HEK293 (cell line): Measurements from ENCODE around the gene CCR9.

ENCODE experiments used
- CTCF ChIP-seq: fragments of 450-650 bp; formaldehyde crosslinking; IDR thresholded peaks from 2 replicates; pipeline ENCODE4 v1.5.1; 2016; ENCODE audit warnings: missing biosample characterization, missing genetic modification characterization
- HOXA7 ChIP-seq: sonication (generic); formaldehyde crosslinking; IDR thresholded peaks from 2 replicates; pipeline ENCODE4 v1.8.1; 2022; ENCODE audit warnings: missing genetic modification reagents, borderline replicate concordance
- PATZ1 ChIP-seq: fragments of 450-650 bp; formaldehyde crosslinking; IDR thresholded peaks from 2 replicates; pipeline ENCODE4 v1.5.1; 2016; ENCODE audit warnings: missing biosample characterization, missing genetic modification characterization
- PBX3 ChIP-seq: sonication (generic); formaldehyde crosslinking; IDR thresholded peaks from 2 replicates; pipeline ENCODE4 v1.8.1; 2022; ENCODE audit warnings: mild to moderate bottlenecking, moderate library complexity, missing genetic modification reagents
- REST ChIP-seq: fragments of 450-650 bp; formaldehyde crosslinking; IDR thresholded peaks from 2 replicates; pipeline ENCODE4 v1.5.1; 2016; ENCODE audit warnings: missing biosample characterization, missing genetic modification characterization
- ZBTB1 ChIP-seq: fragments of 450-650 bp; formaldehyde crosslinking; IDR thresholded peaks from 2 replicates; pipeline ENCODE4 v1.5.1; 2016; ENCODE audit warnings: missing biosample characterization, missing genetic modification characterization
- ZBTB26 ChIP-seq: fragments of 450-650 bp; formaldehyde crosslinking; optimal IDR thresholded peaks from 2 replicates; pipeline ENCODE3; 2016; ENCODE audit warnings: missing biosample characterization, mild to moderate bottlenecking, missing genetic modification characterization
- ZBTB7A ChIP-seq: fragments of 450-650 bp; formaldehyde crosslinking; IDR thresholded peaks from 2 replicates; pipeline ENCODE4 v1.5.1; 2016; ENCODE audit warnings: low read depth, missing biosample characterization, missing genetic modification characterization
- ZNF138 ChIP-seq: fragments of 450-650 bp; formaldehyde crosslinking; IDR thresholded peaks from 2 replicates; pipeline ENCODE4 v1.5.1; 2016; ENCODE audit warnings: missing biosample characterization, missing genetic modification characterization, borderline replicate concordance

GRCh38 chr3:45858809-45859543, 27.4 kb upstream of the CCR9 start:
- TF ChIP-seq CTCF (no peak), ZBTB26 (tag by site-specific recombination) (no peak), REST (tag by site-specific recombination) (no peak), ZNF138 (tag by site-specific recombination) (no peak), PATZ1 (no peak), PBX3 (no peak), HOXA7 (no peak), ZBTB7A (no peak), ZBTB1 (tag by site-specific recombination) (no peak)
